GM12874 (cell line): ENCODE results near the gene GPRIN3.

Experiments
- TF ChIP-seq, protein P1 (sequence below): IDR thresholded peaks from 2 replicates; pipeline ENCODE4 v1.5.1; 2011; ENCODE audit warnings: low read depth, mild to moderate bottlenecking, control low read depth, low read length, moderate library complexity; ENCODE audit not compliant: insufficient read depth

GPRIN3 gene

DNA sequence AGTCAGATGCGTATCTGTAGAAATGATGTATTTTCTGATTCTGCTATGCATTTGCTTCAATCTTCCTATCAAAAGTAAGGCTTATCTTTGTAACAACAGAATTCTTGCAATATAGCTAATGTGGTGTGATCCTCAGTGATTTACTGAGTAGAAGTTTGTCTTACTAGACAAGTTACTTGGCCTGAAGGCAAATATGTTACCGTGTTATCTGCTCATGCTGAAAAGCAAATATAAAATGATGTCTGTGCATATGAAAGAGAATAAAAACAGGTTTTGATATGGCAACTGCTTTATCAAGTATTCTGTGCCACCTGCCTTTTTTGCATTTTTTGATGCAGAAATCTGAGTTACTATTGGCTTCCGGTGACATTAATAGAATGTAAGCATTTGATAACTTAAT lies 103.7 kb downstream of the GPRIN3 start:
- TF ChIP-seq, protein P1, sequence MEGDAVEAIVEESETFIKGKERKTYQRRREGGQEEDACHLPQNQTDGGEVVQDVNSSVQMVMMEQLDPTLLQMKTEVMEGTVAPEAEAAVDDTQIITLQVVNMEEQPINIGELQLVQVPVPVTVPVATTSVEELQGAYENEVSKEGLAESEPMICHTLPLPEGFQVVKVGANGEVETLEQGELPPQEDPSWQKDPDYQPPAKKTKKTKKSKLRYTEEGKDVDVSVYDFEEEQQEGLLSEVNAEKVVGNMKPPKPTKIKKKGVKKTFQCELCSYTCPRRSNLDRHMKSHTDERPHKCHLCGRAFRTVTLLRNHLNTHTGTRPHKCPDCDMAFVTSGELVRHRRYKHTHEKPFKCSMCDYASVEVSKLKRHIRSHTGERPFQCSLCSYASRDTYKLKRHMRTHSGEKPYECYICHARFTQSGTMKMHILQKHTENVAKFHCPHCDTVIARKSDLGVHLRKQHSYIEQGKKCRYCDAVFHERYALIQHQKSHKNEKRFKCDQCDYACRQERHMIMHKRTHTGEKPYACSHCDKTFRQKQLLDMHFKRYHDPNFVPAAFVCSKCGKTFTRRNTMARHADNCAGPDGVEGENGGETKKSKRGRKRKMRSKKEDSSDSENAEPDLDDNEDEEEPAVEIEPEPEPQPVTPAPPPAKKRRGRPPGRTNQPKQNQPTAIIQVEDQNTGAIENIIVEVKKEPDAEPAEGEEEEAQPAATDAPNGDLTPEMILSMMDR = no peak

DNA sequence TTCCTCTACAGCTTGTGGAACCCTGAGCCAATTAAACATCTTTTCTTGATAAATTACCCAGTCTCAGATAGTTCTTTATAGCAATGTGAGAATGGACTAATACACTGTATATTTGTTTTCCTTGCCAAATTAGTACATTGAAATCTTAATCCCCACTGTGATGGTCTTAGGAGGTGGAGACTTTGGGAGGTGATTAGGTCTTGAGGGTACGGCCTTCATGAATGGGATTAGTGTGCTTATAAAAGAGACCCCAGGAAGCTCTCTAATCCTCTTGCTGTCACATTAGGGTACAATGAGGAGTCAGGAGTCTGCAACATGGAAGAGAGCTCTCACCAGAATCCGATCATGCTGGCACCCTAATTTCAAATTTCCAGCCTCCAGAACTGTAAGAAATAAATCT lies 109.7 kb downstream of the GPRIN3 start:
- TF ChIP-seq, protein P1 = no peak

DNA sequence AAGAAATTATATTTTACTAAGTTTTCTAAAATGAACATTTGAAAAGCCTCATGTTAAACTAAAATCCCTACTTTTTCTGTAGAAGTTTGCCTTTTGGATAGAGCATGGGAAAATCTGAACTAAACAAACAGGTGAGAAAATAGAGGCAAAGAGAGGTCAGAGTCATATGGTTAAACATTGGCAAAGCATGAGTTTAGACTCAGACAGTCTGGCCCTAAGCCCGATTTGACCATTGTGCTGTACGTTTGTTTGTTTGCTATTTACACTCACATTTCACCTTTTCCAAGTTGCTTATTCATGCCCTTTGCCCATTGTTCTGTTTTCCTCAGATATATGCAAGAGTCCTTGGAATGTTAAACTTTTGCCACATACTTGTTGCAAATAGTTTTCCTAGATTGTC lies 110.9 kb downstream of the GPRIN3 start:
- TF ChIP-seq, protein P1 = no peak

DNA sequence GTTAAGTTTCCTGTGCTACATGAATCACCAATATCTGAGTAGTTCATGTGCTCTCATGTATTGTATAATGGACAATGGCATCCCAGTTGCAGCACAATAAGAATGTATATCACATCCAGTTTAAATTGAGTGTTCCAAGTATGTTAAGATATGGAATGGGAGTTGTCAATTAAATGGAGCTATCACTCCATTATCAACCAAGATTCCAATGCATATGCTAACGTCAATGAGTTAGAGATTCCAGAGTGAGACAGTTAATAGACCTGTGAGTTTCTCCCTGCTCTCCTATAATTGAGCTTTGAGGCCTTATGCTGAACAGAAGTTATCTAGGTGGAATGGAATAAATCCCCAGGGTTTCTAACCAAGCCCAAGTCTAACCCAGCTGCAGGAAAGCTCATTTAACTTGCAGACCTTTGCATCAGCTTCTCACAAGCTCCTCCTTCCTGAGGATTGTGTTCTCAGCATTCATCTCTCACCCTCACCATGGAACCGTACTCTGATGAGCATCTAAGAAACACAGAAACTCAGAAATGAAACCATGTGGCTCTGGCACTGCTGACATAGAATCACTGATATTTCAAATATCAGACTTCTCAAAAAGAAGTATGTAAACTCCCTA lies 111.4 kb downstream of the GPRIN3 start:
- TF ChIP-seq, protein P1 = no peak

DNA sequence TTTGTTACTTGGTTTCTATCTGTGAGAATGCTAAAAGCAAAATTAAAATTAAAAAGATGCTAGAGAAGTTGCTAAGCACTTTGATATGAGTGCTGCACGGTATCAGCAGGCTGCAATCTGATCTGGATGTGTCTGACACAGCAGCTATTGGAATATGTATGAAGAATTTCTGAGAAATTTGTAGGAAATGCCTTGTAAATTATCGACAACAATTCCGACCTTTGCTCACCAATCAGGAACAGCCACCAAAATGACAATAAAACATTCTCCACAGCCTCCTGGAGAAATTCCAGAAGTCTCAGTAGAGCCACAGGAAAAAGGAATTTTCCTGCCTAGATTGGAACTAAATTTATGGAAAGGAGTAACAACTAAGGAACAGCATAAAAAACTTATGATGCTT lies 113.8 kb downstream of the GPRIN3 start:
- TF ChIP-seq, protein P1 = no peak
